Muscle layer of duodenum (tissue), 2 donors: ENCODE measurements around the gene USP46.

ENCODE experiments used
- H3K27ac ChIP-seq: one replicate; pipeline ENCODE4 v1.7.0; 2013; ENCODE audit warnings: mild to moderate bottlenecking, low read length
- H3K27me3 ChIP-seq: one replicate; pipeline ENCODE4 v1.7.0; 2013; ENCODE audit warnings: low read depth, mild to moderate bottlenecking, control low read depth, low read length
- H3K36me3 ChIP-seq, 2 donors: one replicate each; pipeline ENCODE4 v1.7.0; 2013; ENCODE audit warnings: low read length in 2 of 2, control low read depth in 1 of 2, mild to moderate bottlenecking in 1 of 2; ENCODE audit not compliant: insufficient read depth in 2 of 2, control insufficient read depth in 1 of 2
- H3K4me1 ChIP-seq, 2 donors: one replicate each; pipeline ENCODE4 v1.7.0; 2013; ENCODE audit warnings: low read length in 2 of 2, mild to moderate bottlenecking in 2 of 2, control low read depth in 1 of 2, moderate library complexity in 1 of 2; ENCODE audit not compliant: insufficient read depth in 2 of 2, control insufficient read depth in 1 of 2
- H3K4me3 ChIP-seq, 2 donors: one replicate each; pipeline ENCODE4 v1.7.0; 2013; ENCODE audit warnings: low read length in 2 of 2, low read depth in 1 of 2, mild to moderate bottlenecking in 1 of 2
- H3K9me3 ChIP-seq, 2 donors: one replicate each; pipeline ENCODE4 v1.7.0; 2013; ENCODE audit warnings: low read length in 2 of 2, control low read depth in 1 of 2, mild to moderate bottlenecking in 1 of 2; ENCODE audit not compliant: control insufficient read depth in 1 of 2
- donor health status: healthy.

Gene USP46

DNA sequence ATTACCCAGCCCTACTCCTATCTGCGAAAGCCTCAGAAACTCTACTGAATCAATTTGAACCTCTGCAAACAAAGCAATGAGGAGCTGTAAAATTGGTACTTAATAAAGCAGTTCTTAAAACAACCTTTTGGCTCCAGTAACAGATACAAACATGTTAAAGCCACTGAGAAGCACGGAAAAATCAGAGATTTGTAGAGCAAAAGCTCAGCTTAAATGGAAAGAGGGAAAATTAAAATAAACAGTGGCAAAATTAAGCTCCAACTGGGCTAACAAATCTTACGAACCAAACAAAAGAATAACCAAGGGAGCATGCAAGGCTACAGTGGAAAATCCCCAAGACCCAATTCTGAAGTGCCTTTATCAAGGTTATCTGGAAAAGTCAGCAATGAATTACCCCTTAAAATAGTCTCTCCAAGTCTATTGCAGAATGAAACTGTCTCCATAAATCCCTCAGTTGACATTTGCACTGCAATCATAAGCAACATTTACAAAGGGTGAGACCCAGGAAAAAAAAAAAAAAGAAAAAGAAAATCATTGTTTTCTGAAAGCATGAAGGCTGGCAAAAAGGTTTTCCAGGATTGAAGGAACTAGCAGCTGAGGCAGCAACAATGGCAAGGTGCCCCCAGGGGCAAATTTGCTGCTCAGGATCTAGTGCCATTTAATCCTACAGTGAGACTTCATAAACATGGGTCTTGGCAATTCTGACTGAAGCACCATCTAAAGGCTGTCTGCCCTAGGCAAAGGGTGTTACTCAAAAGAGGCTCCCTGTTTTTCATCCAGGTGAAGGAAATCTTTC, 40.1 kb downstream of the USP46 start:
- Histone ChIP-seq H3K36me3 (no peaks in the 10 kb centered on the region), H3K27ac (no peak overlapping the region), H3K4me1 (no peaks in the 10 kb centered on the region), H3K4me3 (no peak overlapping the region), H3K27me3 (no peaks in the 10 kb centered on the region), H3K9me3 (no peaks in the 10 kb centered on the region)

DNA sequence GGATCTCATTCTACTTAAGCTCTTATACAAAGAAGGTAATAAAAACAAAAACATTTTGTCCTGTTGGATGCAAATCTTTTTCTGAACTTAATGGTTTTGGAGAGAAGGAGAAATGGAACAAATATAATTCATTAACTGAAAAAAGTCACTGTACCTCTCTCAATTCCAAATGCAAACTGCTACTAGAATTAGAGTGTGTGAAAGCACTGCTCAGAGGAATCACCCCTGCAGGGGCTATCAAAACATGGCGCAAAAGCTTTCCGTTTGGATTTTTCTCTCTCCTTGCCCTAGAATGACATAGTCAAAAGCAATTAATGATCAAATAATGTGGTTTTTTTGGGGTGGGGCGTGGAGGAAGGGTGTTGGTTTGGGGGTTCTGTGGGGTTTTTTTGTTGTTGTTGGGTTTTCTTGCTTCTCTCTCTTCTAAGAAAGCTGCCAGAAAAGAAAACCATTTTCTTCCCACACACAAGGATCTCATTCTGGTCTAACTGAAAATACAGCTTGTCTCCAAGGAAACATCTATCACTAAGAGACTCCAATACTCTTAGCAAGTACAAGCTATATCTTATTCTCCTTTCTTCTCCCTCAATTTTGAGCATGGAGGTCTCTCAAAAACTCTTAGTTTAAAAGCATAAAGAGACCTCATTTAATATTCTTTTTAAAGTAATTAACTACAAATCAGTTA, 41.6 kb downstream of the USP46 start:
- Histone ChIP-seq H3K27ac (no peak overlapping the region), H3K27me3 (no peaks in the 10 kb centered on the region), H3K4me1 (no peaks in the 10 kb centered on the region), H3K36me3 (no peaks in the 10 kb centered on the region), H3K9me3 (no peaks in the 10 kb centered on the region), H3K4me3 (no peak overlapping the region)

DNA sequence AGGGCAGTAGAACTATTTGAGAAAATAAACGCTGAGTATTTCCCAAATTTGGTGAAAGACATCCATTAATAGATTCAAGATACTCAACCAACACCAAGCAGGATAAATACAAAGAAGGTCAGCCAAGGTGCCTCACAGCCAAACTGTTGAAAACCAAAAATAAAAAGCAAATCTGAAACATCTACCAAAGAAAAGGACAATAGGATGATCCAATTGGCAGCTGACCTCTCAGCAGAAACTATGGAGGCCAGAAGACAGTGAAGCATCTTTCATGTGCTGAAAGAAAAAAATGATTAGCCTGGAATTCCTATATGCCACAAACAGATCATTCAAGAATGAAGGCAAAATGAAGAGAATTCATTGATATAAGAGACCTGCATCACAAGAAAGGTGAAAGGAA, 44.9 kb downstream of the USP46 start:
- Histone ChIP-seq H3K27me3 (no peaks in the 10 kb centered on the region), H3K4me1 (no peaks in the 10 kb centered on the region), H3K36me3 (peaks cover 3 to 4% of the 10 kb centered on the region in 2 donors), H3K9me3 (no peaks in the 10 kb centered on the region), H3K4me3 (no peak overlapping the region), H3K27ac (no peak overlapping the region)

DNA sequence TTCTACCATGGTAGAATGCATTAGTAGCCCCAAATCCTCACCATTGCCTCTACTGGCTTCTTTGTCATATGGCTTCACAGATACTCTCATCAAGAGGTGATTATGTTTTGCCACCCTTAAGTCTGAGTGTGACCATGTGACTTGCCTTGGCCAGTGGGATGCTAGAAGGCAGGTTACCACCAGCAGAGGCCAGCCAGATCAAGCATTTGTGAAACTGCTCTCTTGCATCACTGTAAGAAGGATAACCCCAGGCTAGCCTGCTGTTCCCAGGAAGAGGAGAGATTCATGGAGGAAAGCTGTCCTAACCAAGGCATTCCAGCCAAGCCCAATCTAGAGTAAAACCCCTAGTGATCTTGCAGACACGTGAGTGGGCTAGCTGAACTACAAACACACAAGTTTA, 46.8 kb downstream of the USP46 start:
- Histone ChIP-seq H3K9me3 (no peaks in the 10 kb centered on the region), H3K4me1 (no peaks in the 10 kb centered on the region), H3K27ac (no peak overlapping the region), H3K4me3 (no peak overlapping the region), H3K36me3 (peaks cover 5 to 7% of the 10 kb centered on the region in 2 donors), H3K27me3 (no peaks in the 10 kb centered on the region)

DNA sequence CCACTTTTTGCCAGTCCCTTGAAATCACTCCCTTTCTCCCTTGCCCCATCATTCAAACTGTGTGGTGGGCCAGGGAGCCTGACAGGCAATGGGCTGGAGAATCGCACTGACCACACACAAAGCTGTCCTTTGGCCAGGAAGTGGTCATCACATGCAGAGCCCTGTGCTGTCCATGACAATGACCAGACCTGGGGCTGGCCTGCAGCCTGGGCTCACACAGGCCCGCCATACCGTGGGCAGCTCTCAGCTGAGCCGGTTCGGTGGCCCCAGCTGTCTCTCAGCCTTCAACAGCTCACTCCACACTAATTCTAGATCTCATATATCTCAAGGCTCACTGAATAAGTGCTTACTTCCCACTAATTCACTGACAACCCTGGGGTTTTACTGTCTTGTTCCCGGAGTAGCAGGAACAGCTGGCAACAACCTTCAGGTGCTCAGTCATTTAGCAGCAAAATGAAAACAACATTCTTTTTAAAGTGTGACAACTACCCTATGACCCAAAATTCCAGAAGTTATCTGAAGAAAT, 48.0 kb downstream of the USP46 start:
- Histone ChIP-seq H3K4me3 (no peak overlapping the region), H3K4me1 (no peaks in the 10 kb centered on the region), H3K27me3 (no peaks in the 10 kb centered on the region), H3K9me3 (no peaks in the 10 kb centered on the region), H3K36me3 (peaks cover 12 to 16% of the 10 kb centered on the region in 2 donors), H3K27ac (no peak overlapping the region)

DNA sequence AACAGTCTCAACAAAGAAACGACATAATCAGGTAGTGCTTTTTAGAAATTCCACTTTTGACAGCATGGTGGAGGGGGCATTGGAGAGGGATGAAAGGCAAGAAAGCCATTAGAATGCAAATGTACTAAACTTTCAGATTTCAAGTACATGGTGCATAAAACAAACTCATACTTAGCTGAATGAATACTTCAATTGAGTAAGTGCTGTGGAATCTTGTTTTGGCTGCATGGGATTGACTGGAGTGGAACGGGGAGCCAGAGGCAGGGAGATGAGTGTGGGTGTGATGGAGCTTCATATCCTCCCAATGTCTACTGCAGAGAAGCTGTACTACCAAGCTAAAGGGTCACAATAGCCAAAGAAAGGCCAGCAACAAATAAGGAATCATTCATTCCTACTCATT, 52.4 kb downstream of the USP46 start:
- Histone ChIP-seq H3K27me3 (no peaks in the 10 kb centered on the region), H3K4me3 (no peak overlapping the region), H3K36me3 (peaks cover 12 to 25% of the 10 kb centered on the region in 2 donors), H3K9me3 (no peaks in the 10 kb centered on the region), H3K27ac (no peak overlapping the region), H3K4me1 (no peaks in the 10 kb centered on the region)

DNA sequence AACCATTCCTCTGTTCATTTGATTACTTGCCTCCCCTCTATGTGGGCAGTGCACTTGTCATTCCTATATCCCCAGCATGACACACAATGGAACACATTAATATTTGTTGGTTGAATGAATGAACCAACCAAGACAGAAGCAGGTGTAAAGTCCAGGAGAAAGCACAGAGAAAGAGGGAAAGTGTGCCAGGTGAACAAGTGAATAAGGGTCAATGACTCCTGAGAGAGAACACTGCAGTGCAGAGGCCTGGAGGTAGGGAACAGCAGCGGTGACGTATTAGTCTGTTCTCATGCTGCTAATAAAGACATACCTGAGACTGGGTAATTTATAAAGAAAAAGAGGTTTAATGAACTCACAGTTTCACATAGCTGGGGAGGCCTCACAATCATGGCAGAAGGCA, 53.1 kb downstream of the USP46 start:
- H3K4me1 ChIP-seq, result no peaks in the 10 kb centered on the region
- H3K36me3 ChIP-seq, result peaks cover 12 to 26% of the 10 kb centered on the region in 2 donors
- H3K27me3 ChIP-seq, result no peaks in the 10 kb centered on the region
- H3K9me3 ChIP-seq, result no peaks in the 10 kb centered on the region
- H3K27ac ChIP-seq, result no peak overlapping the region
- no peak overlapping the region for H3K4me3 ChIP-seq

DNA sequence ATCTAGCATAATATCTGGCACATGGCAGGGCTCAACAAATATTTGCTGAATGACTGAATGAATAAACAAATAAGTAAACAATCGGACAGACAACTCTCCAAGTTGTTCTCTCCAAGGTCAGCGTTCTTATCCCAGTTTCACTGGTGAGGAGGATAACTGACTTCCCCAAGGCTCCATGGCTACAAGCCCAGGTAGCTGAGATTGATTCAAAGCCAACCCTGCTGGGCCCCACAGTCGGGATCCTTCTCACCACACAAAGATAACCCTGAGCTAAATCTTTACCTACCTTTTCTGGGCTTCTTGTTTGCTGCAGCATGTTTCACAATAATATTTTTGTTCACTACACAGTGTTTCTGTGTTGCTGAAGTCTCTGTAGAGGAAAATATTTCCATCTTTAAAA, 54.9 kb downstream of the USP46 start:
- Histone ChIP-seq H3K9me3 (no peaks in the 10 kb centered on the region), H3K4me3 (no peak overlapping the region), H3K36me3 (peaks cover 7 to 38% of the 10 kb centered on the region in 2 donors), H3K27me3 (no peaks in the 10 kb centered on the region), H3K4me1 (no peaks in the 10 kb centered on the region), H3K27ac (no peak overlapping the region)

DNA sequence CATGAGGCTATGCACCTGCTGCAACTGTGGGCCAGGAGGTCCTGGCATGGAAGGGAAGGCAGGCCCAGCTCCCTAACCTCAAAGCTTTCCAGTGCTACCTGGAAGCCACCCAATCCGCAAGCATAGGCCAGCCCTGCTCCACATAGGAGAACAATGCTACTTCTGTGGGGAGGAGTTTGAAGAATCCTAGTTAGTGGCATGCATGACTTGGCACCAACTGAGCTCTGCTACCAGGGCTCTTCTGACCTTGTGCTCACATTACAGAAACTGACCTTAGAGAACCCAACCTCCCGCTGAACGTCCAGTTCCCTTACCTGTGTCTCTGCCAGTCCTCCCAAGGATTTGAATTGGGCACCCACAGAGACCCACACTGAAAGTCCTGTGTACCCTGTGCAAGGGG, 58.8 kb downstream of the USP46 start:
- peaks cover 2 to 53% of the 10 kb centered on the region in 2 donors for H3K36me3 ChIP-seq

DNA sequence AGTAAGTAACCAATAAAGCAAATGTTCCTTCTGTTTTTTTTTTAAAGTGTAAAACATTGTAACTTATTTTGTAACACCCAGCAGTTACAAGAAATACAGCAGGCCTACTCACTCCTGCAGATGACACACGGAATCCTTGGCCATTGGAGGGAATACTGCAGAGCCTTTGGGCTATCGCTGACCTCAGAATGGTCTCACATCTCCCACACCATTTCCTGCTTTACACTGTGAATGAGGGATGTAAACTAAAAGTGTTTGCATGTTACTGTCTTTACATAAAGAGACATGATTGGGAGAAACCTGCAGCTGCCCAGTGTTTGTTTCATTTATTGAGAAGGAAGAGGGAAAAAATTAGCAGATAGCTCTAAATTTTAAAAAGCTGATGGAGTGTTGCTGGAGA, 64.1 kb downstream of the USP46 start:
- Histone ChIP-seq H3K4me1 (no peaks in the 10 kb centered on the region), H3K27me3 (no peaks in the 10 kb centered on the region), H3K36me3 (peaks cover 8 to 34% of the 10 kb centered on the region in 2 donors), H3K9me3 (no peaks in the 10 kb centered on the region), H3K4me3 (no peak overlapping the region), H3K27ac (no peak overlapping the region)

More for the DNA sequence above, 58.8 kb downstream of the USP46 start:
- H3K27ac ChIP-seq, result no peak overlapping the region
- no peak overlapping the region for H3K4me3 ChIP-seq
- H3K9me3 ChIP-seq, result no peaks in the 10 kb centered on the region
- no peaks in the 10 kb centered on the region for H3K27me3 ChIP-seq
- no peaks in the 10 kb centered on the region for H3K4me1 ChIP-seq

DNA sequence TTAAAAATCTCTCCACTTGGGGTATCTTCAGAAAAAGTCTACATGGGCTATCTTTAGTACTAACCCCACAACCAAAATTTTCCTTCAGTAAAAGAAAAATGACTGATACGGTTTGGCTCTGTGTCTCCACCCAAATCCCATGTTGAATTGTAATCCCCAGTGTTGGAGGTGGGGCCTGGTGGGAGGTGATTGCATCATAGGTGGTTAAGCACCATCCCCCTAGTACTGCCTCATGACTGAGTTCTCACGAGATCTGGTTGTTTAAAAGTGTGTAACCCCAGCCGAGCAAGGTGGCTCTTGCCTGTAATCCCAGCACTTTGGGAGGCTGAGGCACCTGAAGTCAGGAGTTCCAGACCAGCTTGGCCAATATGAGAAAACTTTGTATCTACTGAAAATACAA, 66.8 kb downstream of the USP46 start:
- no peaks in the 10 kb centered on the region for H3K4me1 ChIP-seq

More for the DNA sequence above, 66.8 kb downstream of the USP46 start:
- Histone ChIP-seq H3K4me3 (no peak overlapping the region), H3K27me3 (no peaks in the 10 kb centered on the region), H3K27ac (no peak overlapping the region), H3K9me3 (no peaks in the 10 kb centered on the region), H3K36me3 (peaks cover 8 to 18% of the 10 kb centered on the region in 2 donors)
